Activated T-helper 17 cell treated with anti-CD3 and anti-CD28 coated beads, Interleukin-2, amount 50 U/mL, for 72 hours (primary cell): ENCODE data around the gene SLC25A10. TPM values are rescaled to one million over a fixed set of nuclear protein-coding genes. Genes with fewer than 3 reads are reported as not detected.

Experiments
- ATAC-seq: fragments of 150-1000 bp; cut with Tn5 transposase; replicated peaks from 2 replicates; pipeline ENCODE4 v1.10.0; 2021; ENCODE audit warnings: mild to moderate bottlenecking, moderate library complexity
- H3K27ac Mint-ChIP-seq: one replicate; pipeline ENCODE4 v1.8.0; 2022; ENCODE audit warnings: mixed read lengths
- H3K27me3 Mint-ChIP-seq: one replicate; pipeline ENCODE4 v1.8.0; 2022; ENCODE audit warnings: mixed read lengths
- H3K36me3 Mint-ChIP-seq: one replicate; pipeline ENCODE4 v1.8.0; 2022; ENCODE audit warnings: low read depth, mild to moderate bottlenecking, mixed read lengths
- H3K4me1 Mint-ChIP-seq: one replicate; pipeline ENCODE4 v1.8.0; 2022; ENCODE audit warnings: mixed read lengths
- H3K4me3 Mint-ChIP-seq: one replicate; pipeline ENCODE4 v1.8.0; 2022; ENCODE audit warnings: mild to moderate bottlenecking, mixed read lengths
- H3K9me3 Mint-ChIP-seq: one replicate; pipeline ENCODE4 v1.8.0; 2022; ENCODE audit warnings: mixed read lengths
- total RNA-seq, 2 donors: library from RNA; stranded (reverse); gene quantifications; one replicate each; pipeline ENCODE4 v1.2.3, GENCODE V29; 2022

The SLC25A10 gene
- total RNA-seq, 2 donors from 2014 or later, result 15.4 to 38.9 TPM

DNA sequence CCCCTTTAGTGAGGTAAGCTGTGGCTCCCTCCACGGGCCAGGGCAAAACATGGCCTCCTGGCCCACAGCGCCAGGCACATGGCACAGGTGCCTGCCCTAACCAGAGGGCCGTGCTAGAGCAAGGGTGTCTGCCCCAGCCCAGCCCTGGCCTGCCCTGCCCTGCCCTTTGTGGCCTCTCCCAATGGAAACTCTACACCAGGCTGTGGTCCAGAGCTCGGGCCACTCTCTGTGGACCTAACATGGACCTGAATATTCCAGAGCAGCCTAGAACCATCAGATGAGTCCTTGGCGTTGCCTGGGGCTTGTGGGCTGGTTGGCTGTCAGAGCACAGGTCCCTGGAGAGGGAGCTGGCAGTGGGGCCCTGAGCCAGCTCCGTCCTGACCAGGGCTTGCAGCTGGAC, 16.9 kb upstream of the SLC25A10 start:
- H3K4me1 Mint-ChIP-seq, result no peaks in the 10 kb centered on the region
- ATAC-seq, result no peak
- H3K9me3 Mint-ChIP-seq, result no peaks in the 10 kb centered on the region
- H3K27ac Mint-ChIP-seq, result no peak overlapping the region
- no peaks in the 10 kb centered on the region for H3K27me3 Mint-ChIP-seq
- peaks cover 72% of the 10 kb centered on the region for H3K36me3 Mint-ChIP-seq
- H3K4me3 Mint-ChIP-seq, result no peak overlapping the region

DNA sequence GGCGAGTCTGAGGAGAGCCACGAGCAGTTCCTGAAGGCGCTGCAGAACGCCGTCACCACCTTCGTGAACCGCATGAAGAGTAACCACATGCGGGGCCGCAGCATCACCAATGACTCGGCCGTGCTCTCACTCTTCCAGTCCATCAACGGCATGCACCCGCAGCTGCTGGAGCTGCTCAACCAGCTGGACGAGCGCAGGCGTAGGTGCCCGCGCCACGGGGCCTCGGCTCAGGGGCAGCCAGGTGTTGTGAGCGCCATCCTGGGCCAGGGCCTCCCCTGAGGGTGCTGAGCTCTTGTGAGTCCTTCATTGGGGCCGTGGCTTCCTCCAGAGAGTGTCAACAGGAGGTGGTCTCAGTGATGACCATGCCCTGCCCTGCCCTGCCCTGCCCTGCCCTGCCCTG, 16.3 kb upstream of the SLC25A10 start:
- Mint-ChIP-seq H3K36me3 (peaks cover 72% of the 10 kb centered on the region), H3K4me3 (no peak overlapping the region), H3K27me3 (no peaks in the 10 kb centered on the region), H3K4me1 (peaks cover 1% of the 10 kb centered on the region), H3K9me3 (no peaks in the 10 kb centered on the region), H3K27ac (no peak overlapping the region)
- no peak for ATAC-seq

DNA sequence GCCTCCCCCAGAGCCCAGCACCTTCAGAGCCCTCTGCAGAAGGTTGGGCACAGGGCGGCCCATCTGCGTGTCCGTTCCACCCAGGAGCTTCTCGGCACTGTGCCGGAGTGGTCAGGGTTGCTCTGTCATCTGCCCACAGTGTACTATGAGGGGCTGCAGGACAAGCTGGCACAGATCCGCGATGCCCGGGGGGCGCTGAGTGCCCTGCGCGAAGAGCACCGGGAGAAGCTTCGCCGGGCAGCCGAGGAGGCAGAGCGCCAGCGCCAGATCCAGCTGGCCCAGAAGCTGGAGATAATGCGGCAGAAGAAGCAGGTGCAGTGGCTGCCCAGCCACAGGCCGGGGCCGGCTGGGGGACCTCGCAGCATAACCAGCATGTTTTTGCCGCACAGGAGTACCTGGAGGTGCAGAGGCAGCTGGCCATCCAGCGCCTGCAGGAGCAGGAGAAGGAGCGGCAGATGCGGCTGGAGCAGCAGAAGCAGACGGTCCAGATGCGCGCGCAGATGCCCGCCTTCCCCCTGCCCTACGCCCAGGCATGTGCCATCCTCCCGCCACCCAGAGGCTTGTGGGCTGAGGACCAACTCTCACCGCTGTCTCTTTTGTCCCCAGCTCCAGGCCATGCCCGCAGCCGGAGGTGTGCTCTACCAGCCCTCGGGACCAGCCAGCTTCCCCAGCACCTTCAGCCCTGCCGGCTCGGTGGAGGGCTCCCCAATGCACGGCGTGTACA, 15.7 kb upstream of the SLC25A10 start:
- Mint-ChIP-seq H3K27me3 (no peaks in the 10 kb centered on the region), H3K9me3 (no peaks in the 10 kb centered on the region), H3K36me3 (peaks cover 72% of the 10 kb centered on the region), H3K27ac (no peak overlapping the region), H3K4me3 (no peak overlapping the region), H3K4me1 (peaks cover 5% of the 10 kb centered on the region)
- ATAC-seq, result no peak

DNA sequence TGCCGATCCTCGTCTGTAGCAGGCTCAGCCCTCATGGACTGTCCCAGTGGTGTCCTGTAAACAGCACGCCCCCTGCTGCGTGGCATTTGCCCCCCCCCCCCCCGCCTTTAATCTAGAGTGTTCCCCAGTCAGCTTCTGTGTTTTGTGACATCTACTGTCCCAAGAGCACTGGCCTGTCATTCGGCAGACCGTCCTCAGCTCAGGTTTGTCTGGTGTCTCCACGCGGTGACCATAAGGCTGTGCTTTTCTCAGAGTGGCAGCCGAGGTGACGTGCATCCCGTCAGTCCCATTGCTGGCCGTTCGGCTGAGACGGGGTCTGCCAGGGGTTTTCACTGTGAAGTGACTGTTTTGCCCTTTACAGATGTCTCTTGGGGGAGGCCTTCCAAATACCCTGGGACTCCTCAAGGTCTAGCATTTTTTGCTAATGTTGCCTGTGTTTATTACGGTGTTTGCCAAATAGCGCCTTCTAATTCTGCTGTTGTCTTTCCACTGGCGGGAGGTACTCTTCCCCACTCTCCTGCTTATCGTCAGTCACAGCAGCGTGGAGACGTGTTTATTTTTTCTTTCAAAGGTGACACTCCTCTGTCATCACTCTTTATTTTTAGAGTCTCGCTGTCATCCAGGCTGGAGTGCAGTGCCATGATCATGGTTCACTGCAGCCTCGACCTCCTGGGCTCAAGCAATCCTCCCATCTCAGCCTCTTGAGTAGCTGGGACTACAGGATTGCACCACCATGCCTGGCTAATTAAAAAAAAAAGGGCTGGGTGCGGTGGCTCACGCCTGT, 14.6 kb upstream of the SLC25A10 start:
- Mint-ChIP-seq H3K27me3 (no peaks in the 10 kb centered on the region), H3K27ac (no peak overlapping the region), H3K4me3 (no peak overlapping the region), H3K36me3 (peaks cover 72% of the 10 kb centered on the region), H3K4me1 (peaks cover 5% of the 10 kb centered on the region), H3K9me3 (no peaks in the 10 kb centered on the region)
- ATAC-seq, result no peak

DNA sequence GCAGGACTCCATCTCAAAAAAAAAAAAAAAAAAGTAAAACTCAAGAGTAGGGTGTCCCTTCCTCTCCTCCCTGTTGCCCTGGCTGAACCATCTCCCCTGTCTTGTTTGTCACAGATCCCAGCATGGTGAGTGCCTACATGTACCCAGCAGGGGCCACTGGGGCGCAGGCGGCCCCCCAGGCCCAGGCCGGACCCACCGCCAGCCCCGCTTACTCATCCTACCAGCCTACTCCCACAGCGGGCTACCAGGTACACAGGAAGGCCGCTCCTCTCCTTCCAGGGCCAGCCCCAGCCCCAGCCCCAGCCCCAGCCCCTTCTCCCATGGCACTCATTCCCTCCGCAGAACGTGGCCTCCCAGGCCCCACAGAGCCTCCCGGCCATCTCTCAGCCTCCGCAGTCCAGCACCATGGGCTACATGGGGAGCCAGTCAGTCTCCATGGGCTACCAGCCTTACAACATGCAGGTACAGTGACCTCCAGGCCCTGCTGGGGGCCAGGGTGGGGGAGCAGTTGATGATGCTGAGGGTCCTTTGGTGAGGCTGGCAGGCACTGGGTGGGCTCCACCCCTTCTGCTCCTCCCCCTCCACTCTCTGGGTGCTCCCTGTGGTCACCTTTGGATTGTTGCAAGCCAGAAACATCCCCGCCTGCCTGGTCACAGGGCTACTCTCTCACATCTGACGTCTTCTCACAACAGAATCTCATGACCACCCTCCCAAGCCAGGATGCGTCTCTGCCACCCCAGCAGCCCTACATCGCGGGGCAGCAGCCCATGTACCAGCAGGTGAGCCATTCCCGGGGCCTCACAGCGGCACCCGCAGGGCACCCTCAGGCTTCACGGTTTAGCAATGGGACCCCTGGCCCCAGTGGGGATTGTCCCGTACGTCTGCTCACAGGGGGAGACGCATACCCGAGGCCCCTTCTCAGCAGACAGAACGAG, 11.5 kb upstream of the SLC25A10 start:
- Mint-ChIP-seq H3K27ac (no peak overlapping the region), H3K4me1 (peaks cover 9% of the 10 kb centered on the region), H3K9me3 (no peaks in the 10 kb centered on the region), H3K4me3 (peak overlapping the region; percentile 94), H3K36me3 (peaks cover 95% of the 10 kb centered on the region), H3K27me3 (no peaks in the 10 kb centered on the region)
- no peak for ATAC-seq

DNA sequence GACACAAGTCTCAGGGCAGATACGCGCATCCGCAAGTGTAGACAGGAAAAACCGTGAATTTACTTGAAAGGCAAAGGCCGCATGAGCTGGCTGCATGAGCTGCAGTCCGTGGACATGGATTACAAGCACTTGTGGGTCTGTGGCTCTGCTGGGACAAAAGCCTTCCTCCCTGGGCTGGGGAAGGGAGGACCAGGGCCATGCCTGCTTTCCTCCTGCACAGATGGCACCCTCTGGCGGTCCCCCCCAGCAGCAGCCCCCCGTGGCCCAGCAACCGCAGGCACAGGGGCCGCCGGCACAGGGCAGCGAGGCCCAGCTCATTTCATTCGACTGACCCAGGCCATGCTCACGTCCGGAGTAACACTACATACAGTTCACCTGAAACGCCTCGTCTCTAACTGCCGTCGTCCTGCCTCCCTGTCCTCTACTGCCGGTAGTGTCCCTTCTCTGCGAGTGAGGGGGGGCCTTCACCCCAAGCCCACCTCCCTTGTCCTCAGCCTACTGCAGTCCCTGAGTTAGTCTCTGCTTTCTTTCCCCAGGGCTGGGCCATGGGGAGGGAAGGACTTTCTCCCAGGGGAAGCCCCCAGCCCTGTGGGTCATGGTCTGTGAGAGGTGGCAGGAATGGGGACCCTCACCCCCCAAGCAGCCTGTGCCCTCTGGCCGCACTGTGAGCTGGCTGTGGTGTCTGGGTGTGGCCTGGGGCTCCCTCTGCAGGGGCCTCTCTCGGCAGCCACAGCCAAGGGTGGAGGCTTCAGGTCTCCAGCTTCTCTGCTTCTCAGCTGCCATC, 10.6 kb upstream of the SLC25A10 start:
- Mint-ChIP-seq H3K36me3 (peaks cover 95% of the 10 kb centered on the region), H3K27ac (peak overlapping the region; percentile 25), H3K4me1 (peaks cover 12% of the 10 kb centered on the region), H3K4me3 (peak overlapping the region; percentile 94), H3K9me3 (no peaks in the 10 kb centered on the region), H3K27me3 (no peaks in the 10 kb centered on the region)
- ATAC-seq, result peak; percentile 22

DNA sequence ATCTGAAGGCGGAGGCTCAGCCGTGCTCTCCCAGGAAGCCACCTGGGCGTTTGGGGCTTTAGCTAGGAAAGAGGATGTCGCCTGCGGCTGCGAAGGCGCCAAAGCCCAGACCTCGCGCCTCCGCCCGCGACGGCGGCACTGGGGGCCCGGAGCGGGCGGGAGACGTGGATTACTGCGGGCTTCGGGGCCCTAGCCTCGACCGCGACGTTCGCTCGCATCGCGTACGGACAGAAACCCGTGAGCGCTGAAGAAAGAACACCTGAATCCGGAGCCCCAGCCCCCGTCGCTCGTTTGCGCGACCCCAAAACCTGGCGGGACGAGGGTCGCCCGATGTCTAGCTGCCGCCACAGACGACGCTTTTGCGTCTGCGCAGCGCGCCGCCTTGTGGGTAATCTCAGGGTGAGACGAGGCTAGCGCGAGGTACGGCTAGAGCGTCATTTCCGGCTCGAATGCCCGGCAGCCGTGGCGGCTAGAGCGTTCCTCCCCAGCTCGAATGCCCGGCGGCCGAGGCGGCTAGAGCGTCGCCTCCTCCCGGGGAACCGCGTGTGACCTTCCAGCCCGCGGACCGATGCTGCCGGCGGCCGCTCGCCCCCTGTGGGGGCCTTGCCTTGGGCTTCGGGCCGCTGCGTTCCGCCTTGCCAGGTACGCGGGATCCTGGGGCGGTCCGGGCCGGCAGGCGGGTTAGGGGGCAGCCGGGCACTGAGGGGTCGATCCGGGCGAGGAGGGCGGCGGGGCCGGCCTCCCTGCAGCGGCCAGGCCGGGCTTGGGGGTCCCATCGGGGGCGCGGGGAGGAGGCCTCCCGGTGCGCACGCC, 8.9 kb upstream of the SLC25A10 start, which contains the start of gene MRPL12:
TSS of gene MRPL12 (plus strand) at position 434 of the 813 bp plus-strand sequence. CDS start at position 569, 135 bp downstream.
- ATAC-seq, result peak; percentile 94
- Mint-ChIP-seq H3K4me3 (peak within 1 kb of the TSS; percentile 94), H3K27ac (peak within 1 kb of the TSS; percentile 98), H3K36me3 (peaks cover 85% of the 10 kb centered on the region), H3K4me1 (peaks cover 12% of the 10 kb centered on the region), H3K9me3 (no peaks in the 10 kb centered on the region), H3K27me3 (no peaks in the 10 kb centered on the region)

DNA sequence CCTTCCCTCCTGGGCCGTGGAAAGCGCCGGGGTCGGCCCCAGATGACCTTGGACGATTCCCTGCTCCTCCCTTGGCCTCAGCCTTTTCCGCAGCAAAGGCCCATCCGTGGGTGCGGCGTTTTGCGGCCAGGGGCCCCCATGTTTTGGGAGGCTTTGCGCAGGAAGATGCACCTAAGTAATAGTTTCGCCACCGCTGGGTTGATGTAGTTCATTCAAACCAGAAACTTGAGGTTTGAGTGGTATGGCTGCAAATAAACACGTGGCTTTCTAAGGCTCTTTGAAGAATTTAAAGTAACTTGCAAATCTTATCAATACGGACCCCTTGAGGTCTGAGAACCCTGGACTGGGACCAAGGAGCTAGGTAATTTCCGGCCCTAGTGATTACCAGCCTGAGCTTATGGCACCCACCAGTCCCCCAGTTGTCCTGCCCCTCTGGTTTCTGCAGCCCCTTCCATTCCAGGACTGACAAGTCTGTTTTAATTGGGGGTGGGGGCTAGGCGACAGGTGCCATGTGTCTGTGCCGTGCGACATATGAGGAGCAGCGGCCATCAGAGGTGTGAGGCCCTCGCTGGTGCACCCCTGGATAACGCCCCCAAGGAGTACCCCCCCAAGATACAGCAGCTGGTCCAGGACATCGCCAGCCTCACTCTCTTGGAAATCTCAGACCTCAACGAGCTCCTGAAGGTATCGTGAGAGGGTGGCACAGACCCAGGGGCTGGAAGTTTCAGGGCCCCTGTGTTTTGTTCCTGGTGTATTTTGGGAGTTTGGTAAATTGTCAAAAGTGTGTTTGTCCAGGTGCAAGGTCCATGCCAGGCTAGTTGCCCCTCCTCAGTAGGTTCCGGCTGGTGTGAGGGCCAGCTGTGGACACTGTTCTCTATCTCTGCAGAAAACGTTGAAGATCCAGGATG, 8.1 kb upstream of the SLC25A10 start:
- Mint-ChIP-seq H3K36me3 (peaks cover 77% of the 10 kb centered on the region), H3K27ac (peak overlapping the region; percentile 43), H3K4me1 (peaks cover 12% of the 10 kb centered on the region), H3K27me3 (no peaks in the 10 kb centered on the region), H3K9me3 (no peaks in the 10 kb centered on the region), H3K4me3 (peak overlapping the region; percentile 94)
- ATAC-seq, result peak; percentile 1

DNA sequence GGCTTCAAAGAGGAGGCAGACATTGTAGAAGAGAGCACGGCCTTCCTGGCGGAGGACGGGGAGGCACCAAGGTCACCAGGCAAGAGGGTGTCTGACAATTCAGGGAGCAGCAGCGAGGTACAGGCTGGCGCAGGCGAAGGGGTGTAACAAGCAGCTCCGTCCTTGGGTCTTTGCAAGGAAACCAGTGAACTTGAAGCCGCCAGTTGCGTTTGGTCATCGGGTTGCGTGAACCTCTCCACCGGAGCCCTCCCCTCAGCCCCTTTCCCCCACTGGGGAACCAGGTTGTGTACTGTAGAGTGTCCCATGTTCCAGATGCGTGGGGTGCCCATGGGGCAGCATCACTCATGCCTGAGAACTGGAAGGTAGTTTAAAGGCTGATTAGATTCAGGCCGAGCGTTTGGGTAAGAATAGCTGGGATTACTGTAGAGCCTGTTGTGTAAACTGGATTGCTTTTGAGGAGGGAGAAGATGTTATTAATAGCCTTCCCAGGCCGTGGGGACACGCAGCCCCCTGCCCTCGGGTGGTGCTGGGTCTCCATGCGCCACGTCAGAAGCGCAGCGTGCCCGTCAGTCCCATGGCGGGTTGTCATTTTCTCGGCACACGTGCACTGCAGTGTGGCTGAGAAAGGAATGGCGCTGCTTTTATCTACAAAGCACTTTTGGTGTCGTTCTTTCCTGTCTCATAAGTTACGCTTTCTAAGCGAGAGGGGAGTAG, 6.4 kb upstream of the SLC25A10 start:
- peaks cover 12% of the 10 kb centered on the region for H3K4me1 Mint-ChIP-seq
- no peak for ATAC-seq
- H3K27me3 Mint-ChIP-seq, result no peaks in the 10 kb centered on the region
- H3K4me3 Mint-ChIP-seq, result no peak overlapping the region
- no peak overlapping the region for H3K27ac Mint-ChIP-seq
- H3K36me3 Mint-ChIP-seq, result peaks cover 60% of the 10 kb centered on the region
- no peaks in the 10 kb centered on the region for H3K9me3 Mint-ChIP-seq

DNA sequence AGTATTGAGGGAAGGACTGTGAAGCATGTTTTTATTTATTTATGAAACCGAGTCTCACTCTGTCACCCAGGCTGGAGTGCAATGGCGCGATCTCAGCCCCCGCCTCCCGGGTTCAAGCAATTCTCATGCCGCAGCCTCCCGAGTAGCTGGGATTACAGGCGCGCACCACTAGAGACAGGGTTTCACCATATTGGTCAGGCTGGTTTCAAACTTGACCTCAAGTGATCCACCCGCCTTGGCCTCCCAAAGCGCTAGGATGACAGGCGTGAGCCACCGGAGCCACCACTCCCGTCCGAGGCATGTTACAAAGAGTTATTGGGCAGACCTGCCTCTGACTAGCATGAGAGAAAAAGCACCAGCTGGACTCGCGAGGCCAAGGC, 5.9 kb upstream of the SLC25A10 start:
- no peaks in the 10 kb centered on the region for H3K9me3 Mint-ChIP-seq
- peaks cover 54% of the 10 kb centered on the region for H3K36me3 Mint-ChIP-seq
- H3K27ac Mint-ChIP-seq, result no peak overlapping the region
- H3K27me3 Mint-ChIP-seq, result no peaks in the 10 kb centered on the region
- ATAC-seq, result no peak
- peaks cover 8% of the 10 kb centered on the region for H3K4me1 Mint-ChIP-seq
- H3K4me3 Mint-ChIP-seq, result no peak overlapping the region

DNA sequence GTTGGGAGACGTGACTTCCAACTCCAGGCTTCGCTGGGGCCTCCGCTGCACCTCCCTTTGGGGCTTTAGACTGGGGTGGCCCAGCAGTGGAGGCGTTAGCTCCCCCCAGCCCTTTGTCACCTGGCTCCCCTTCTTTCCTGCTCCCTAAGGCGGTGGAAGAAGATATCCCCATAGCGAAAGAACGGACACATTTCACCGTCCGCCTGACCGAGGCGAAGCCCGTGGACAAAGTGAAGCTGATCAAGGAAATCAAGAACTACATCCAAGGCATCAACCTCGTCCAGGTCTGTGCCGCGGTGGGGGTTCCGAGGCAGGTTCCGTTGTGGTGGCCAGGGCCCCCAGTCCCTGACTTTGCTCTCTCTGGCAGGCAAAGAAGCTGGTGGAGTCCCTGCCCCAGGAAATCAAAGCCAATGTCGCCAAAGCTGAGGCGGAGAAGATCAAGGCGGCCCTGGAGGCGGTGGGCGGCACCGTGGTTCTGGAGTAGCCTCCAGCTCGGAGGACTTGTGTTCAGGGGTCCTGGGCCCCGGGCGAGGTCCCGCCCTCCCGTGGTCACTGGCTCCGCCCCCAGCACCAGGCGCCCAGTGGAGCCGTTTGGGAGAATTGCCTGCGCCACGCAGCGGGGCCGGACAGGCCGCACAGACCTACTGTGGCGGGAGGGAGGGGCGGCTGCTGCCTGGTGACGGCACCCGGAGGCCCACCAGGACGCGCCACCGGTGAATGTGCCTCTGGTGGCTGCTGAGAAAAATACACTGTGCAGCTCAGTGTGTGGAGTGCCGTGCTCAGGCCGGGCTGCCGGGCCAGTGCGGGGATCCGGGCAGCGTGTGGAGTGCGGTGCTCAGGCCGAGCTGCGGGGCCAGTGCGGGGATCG, 5.1 kb upstream of the SLC25A10 start:
- H3K27me3 Mint-ChIP-seq, result no peaks in the 10 kb centered on the region
- H3K9me3 Mint-ChIP-seq, result no peaks in the 10 kb centered on the region
- ATAC-seq, result no peak
- H3K4me3 Mint-ChIP-seq, result no peak overlapping the region
- H3K27ac Mint-ChIP-seq, result no peak overlapping the region
- peaks cover 47% of the 10 kb centered on the region for H3K36me3 Mint-ChIP-seq
- H3K4me1 Mint-ChIP-seq, result peaks cover 8% of the 10 kb centered on the region
